HG02840 (cell line): ENCODE data around the gene TLX3.
"Not testable (repeated sequence)": the region's sequence is repeated elsewhere in the genome, so short reads cannot be mapped to it uniquely, and the experiment has no call there.

Experiments used
- ATAC-seq: cut with Tn5 transposase; IDR thresholded peaks from one replicate; pipeline ENCODE4 v1.9.1; 2021; ENCODE audit warnings: mild to moderate bottlenecking, moderate library complexity, moderate number of reproducible peaks; ENCODE audit not compliant: unreplicated experiment, low FRiP score

TLX3 gene

DNA sequence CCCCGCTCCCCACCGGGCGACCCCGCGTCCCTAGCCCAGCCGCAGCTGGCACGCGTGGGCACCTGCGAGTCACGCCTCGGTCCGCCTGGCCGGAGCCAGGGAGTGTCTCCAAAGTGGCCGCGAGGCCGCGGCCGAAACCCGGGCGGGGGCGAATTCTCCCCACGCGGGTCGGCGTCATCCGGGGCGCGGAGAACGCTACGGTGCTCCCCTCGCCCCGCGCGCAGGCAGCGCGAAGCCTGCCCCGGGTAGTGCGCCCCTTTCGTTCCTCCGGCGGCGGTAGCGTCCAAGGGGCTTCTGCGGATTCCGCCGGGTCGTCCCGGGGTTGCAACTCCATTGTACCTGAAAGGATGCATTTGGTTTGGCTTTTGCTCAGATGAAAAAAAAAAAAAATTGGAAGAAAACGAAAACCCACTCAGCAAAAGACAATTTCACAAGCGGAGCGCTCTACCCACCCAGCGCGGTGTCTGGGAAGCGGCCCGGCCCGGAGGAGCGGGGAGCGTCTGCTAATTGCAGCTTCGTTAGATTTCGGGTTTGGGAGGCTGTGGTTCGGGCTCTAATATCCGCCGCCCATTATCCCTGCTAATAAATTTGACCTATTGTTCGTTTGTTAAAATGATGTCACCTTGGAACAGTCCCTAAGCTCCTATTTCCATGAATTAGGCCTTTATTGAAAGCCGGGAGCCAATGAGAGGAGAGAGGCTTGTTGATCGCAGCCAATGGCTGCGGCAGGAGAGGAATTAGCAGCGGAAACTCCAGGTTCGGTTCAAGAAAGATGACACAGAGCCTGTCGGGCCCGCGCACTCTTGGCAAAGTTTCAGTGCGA, at the start of gene TLX3:
Gene TLX3 (plus strand): TSS at position 796 of the 823 bp plus-strand sequence. CDS start 118 bp downstream, outside the sequence.
- ATAC-seq: no peak

DNA sequence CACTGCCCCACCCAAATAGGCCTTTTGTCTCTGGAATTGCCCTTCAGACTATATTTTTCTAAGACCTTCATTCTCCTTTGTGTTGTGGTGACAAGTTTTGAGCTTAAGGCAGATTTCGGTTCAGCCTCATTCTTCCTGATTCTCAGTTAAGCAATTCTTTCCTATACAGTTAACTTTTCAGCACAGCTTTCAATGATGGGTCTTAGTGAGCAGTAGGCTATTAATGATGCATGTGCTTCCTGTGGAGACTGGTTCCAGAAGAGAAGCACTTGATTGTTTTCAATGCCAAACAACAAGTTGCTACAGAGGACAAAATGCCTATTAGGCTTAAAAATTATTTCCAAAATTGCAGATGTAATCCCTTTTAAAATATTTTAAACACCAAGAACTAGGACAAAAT, 47.7 kb upstream of the TLX3 start:
- no peak for ATAC-seq

DNA sequence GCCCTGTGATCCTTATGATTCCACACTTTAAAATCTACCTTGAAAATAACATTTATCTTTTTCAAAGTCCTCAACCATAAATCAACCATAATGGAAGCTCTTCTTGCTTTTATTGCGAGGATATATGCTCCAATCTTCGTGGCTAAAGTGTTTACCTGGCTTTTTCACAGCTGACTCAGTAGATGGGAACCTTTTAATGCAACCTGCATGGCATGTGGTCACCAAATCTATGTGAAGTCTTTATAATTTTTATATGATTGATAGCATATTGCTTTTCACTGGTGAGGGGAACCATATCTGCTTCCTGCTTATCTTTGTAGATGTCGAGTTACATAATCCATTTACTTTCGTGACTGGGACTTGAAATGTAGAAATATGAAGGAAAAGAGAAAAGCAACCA, 47.1 kb upstream of the TLX3 start:
- no peak for ATAC-seq

DNA sequence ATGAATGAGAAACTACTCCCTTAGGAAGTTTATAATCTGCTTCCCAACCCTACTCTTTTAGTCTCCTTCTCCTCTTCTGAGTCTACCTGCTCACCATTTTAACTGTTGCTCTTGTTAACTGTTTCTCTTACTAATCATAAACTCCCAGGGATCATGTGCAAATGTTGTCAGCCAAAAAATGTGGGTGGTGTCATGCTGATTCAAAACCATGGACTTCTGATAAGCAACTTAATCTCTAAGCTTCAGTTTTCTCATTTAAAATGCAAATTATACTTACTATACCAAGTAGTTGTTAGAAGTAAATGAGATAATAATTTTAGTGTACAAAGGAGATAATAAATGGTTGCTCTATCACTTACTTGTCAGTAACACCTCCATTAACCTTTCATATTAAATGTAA, 45.9 kb upstream of the TLX3 start:
- no peak for ATAC-seq

DNA sequence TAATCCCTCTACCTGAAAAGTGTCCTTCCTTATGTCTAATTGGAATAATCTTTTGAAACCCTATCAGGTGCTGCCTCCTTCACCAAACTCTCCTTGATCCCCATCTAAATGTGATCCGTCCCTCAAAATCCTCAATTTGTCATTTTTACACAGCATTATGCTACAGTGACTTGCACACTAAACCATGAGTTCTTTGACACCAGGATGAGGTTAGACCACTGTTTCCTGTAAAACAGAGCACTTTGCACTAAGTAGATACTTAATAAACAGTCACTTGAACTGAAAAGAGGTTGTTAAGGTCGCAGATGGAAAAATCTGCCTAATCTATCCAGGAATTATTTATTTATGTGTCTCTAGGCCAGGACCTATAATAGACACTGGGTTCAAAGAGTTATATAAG, 44.2 kb upstream of the TLX3 start:
- no peak for ATAC-seq

DNA sequence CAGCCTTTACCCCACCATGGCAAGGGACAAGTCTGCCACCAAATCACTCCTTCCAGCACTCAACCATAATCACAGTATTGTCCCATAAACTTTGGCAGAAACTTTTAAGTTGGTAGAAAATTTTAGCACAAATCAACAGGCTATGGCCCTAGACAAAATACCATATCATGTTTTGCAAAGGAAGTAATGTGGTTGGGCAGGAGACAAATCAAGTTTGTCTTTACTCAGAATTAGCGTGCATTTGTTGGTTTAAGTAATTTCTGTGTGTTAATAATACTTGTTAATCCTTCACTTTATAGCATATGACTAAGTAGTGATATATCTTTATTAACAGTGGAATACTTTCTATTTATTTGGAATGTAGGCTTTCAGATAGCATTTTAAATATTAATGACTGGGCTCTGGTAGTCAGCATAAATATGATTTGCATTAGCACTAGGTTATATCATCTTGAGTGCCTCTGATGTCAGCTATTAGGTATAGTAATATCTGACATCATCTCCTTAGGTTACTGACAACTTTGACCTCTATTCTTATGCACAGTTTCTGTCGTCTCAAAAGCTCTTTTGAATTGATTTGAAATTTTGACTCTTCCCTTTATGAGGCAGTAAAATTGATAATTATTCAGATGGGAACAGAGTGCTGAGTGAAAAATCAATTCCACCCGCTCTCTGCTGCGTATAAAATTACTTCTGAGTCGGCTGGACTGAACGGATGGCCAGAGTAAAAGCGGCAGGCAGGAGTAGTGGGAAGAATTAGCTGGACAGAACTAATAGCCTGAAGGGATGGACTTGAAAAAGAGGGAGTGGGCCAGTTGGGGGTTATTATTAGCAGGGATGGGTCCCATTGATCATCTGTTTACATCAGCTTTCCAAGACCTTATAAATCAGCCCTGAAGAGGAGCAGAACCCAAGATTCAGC, 40.1 kb upstream of the TLX3 start:
- ATAC-seq: no peak

DNA sequence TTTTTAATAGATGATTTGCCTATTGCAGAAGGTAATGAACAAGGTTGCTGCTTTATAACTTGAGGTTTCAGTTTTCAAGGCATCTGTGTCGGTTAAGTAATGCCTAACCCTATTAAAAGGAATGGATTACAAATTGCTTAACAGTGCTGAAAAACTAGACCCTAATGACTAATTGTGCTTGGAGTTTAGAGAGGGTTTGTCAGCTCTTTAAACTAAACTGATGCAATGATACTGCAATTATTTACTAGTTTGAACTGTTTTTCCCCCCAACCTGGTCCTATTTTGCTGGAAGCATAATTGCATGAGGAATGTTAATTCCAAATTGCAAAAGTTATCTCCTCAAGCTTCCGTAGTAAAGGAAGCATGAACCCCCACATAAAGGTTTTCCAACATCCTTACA, 39.3 kb upstream of the TLX3 start:
- ATAC-seq: no peak

DNA sequence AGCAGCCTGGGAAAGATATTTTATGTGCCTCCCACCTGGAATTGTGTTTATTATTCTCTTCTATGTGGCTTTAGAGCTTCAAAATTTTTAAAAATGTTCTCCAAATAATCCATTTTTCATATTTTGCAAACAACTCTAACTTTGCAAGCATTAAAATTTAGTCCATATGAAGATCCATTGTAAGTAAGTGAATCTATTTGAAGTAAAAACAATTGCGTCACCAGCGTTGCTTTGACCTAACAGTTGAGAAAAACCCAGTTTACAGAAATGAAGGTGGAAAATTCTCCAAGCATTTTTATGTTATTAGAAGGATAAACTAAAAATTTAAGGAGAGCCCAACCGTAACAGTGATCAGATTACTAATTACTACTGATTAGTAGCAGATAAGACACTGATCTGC, 38.9 kb upstream of the TLX3 start:
- no peak for ATAC-seq

DNA sequence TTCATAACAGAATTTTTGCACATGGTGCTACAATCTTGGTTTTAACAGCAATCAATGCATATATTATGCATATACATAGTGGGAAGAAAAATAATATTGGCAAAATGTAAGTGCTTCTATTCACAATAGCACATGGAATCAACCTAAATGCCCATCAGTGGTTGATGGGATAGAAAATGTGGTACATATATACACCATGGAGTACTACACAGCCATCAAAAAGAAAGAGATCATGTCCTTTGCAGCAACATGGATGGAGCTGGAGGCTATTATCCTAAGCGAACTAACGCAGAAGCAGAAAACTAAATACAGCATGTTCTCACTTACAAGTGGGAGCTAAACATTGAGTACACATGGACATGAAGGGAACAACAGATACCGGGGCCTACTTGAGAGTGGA, 37.2 kb upstream of the TLX3 start:
- ATAC-seq: no peak

DNA sequence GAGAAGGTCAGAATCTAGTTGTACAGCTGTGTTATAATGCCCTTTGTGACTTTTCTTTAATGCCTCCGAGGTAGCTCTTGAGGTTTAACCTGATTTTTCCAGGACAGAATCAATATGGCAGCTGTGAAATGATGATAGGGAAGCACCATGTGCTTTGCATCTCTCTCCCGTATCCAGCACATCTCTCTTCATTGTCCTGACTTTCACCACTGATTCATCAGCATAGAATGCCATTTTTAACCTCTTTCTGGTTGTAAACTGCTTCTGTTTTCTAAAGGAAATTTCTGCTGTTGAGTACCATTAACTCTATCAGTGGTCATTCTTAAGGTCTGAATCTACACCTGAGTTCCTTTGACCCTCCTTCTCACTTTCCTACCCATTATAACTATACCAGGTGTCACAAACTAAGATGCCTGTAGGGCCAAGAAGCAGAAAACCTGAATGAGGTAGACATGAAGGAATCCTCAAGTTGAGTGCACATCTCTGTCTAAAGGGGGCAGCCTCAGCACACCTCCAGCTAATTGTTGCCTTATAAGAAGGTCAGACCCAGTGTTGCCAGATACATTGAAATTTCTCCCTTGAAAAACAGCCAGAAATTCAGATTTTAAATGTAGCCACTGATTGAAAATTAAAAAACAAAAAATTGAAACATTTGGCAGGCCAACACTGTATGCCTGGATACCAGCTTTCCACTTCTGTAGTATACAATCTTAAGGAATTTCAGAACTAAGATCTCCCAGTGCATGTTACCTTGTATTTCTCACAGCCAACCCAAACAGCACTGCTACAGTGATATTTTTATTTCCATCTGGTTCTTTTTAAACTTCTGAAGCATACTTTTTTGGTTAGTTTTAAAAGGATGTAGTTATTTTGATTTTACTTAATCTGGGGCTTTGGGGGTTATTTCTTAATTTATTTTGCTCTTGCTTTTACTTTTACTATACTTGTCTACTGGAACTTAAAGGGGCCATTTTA, 35.8 kb upstream of the TLX3 start:
- no peak for ATAC-seq

DNA sequence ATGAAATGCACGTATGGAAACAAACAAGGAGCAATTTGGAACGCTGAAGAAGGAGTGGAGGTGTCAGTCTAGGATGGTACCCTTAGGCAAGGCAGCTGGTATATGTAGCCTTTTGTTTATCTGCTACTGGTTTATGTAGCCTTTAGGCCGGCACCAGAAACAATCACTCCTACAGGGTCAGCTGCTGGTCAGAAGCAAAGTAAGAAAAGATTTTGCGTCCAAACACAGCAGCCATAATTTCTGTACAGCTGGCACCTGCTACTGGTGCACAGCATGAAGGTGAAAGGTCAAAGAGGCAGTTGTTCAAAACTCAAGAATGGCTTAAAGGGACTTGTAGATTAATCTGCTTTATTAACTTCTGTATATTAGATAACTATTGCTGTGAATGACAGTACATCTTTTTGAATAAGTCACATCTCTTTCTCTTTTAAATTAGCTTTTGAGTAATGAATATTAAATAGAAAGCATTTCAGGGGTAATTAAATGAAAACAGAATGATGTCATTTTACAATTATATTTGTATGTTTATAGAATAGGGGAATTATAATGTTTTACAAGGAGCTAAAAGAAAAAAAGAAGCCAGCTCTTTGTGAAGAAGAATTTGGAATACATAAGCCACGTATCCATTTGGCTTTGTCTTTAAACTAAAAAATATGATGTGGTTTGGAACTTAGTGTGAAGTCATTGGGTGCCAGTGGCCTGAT, 33.1 kb upstream of the TLX3 start:
- no peak for ATAC-seq

DNA sequence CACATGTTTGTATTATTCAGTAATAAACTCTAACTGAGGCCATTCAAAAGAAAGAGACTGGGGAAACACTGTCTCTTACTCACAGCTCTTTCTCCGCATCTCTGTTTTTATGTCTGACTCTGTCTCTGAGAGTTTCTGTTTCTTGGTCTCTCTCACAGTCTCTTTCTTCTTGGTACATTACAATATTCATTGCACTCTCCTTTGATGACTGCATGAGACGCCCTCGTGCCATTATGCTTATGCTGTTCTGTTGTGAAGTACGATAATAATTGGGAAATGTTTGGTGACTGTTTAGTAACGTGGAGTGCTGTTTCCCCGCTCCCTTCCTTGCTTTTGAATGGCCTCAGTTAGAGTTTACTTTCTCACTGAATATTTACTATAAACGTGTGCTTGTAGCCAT, 25.3 kb upstream of the TLX3 start:
- ATAC-seq: no peak

DNA sequence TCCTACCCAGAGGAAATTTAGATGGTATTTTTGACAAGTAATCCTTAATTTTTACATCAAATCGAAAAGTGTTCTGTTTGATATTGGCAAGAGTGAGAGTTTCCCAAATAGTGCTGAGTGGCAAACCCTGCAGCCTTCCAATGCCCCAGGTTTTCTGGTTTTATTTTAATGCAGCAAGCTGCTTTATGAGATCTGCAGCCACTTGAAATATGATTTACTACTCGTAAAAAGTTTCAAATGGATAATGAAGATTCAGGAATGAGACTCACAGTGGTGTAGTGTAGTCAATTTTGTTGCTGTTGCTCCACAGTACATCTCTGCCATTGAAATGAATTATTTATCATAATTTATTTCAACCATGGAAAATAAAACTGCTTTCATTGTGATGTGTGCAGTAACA, 23.6 kb upstream of the TLX3 start:
- ATAC-seq: no peak

DNA sequence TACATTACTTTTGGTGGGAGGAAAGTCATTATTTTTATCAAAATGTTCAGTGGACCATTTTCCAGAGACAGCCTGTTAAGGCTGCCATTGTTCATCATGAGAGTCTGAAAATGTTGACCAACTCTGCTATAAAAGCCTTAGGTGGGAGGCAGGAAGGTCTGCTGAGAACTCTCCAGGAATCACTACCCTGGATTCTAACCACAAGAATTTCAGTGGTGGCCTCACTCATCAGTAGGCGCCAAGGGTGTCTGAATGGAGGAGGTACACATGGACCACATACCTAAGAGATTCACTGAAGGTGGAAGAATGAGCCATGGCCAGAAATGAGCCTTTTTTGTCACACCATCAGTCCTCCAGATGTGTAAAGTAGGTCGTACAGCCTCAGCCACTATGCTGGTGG, 21.0 kb upstream of the TLX3 start:
- no peak for ATAC-seq

DNA sequence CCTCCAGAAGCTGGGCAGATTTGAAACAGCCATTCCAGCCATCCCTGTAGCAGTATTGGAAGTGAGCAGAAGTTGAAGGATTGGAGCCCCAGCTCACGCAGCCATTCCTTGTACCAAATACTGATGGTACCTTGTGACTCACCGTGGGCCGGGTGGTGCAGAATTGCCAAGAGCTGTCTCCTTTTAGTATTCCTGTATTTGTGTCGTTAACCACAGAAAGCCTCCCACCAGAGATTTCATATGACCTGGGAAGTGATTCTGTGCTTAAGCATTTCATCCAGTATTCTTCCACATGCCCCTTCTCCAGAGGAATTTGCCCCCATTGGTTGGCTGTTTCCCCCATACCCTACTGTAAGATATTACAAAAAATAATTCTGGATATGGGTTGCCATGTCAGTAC, 17.7 kb upstream of the TLX3 start:
- ATAC-seq: no peak

DNA sequence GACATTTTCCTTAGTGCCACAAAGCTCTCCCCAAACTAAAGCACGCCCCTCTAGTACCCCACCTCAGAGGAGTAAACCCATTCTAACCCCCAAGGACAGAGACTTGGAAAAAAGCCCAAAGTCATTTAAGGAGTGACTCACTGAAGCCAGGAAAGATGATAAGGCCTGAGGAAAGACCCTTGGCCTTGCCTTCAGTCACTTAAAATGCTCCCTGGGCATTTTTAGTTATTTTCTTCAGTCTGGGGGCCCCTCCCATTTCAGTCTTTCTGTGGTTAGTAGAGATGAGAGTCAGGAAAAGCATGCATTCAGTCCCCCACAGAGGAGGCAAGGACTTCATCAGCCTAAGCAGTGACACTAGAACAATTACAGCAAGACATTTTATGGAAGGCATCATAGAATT, 13.7 kb upstream of the TLX3 start:
- no peak for ATAC-seq

DNA sequence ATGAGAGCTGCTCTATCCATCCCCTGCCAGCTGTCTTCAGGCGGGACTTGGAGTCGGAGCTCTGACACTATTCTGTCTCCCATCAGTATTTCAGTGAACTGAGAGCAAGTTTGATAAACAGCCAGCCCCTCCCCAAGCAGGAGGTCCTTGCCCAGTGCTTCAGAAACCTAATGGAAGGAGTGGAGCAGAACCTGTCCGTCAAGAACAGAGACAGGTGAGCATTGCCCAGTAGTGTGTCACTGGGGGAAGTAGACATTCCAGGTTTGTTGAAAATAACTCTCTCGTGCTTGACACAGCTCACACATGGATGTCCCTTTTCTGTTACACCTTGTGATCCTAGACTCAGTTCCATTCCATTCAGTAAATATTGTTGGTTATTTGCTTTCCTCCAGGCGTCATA, 13.2 kb upstream of the TLX3 start:
- ATAC-seq: no peak

DNA sequence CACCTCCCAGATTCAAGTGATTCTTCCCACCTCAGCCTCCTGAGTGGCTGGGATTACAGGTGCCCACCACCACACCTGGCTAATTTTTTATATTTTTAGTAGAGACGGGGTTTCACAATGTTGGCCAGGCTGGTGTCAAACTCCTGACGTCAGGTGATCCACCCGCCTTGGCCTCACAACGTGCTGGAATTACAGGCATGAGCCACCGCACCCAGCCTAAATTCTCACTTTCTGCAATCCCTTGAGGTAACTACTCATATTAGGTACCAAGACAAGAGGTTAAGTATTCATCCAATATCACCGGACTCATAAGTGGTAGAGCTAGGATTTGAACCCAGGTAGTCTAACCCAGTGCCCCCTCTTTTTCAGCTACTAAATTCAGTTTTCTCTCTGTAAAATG, 11.1 kb upstream of the TLX3 start:
- ATAC-seq: not testable (repeated sequence)

DNA sequence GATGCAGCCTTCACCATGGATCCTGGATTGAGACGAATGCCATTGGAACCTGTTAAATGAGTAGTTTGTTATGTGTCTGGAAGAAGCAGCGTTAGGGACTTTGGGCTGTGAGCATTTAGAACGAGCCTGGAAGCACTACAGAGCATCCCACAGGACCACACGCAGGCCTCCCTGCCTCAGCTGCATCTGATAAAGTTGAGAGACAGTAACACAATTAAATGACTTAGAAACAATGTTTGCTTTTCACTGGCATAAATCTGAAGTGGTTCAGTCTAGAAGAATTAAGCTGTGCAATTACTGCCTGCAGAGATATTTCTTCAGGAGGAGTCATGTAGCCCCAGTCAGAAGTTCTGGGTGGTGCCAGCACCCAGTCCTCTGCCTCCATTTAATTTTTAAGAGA, 9.8 kb upstream of the TLX3 start:
- ATAC-seq: no peak

DNA sequence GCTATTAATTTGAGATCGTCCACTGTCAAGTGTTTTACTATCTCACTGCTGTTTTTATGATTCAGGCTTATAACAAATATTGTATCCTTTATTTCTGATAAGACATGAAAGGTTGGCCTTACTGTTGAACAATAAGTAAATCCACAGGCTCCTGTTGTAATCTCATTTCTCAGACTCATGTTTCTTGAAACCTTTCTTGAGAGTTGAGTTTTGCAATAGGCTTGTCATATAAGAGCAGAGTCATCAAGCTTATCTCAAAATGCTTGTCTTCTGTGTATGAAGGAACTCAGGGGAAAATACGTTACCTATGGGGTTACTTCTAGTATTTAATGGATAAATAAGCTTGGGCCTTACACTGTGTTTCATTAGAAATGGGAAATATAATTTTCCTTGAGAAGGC, 9.2 kb upstream of the TLX3 start:
- ATAC-seq: no peak
